IMR-90 (cell line): Measurements from ENCODE around the gene CAT. TPM values are rescaled to one million over a fixed set of nuclear protein-coding genes. Genes with fewer than 3 reads are reported as not detected.

ENCODE experiments used
- ATAC-seq: fragments of 200-7000 bp; cut with Tn5 transposase; 2 replicates; pipeline ENCODE4 v1.9.1; 2020; ENCODE audit warnings: low read depth, mild to moderate bottlenecking, moderate library complexity
- BruUV-seq: library from RNA; stranded (reverse); fragments of 400-500 nt; replicated peaks from 2 replicates; lab custom pipeline; 2021; lab: Mats Ljungman, UMichigan
- CTCF ChIA-PET: fragments of 300-600 bp; formaldehyde crosslinking; extraction: SDS; loops from one replicate; lab custom pipeline; 2021; ENCODE audit warnings: antibody characterized with exemption; lab: Yijun Ruan, JAX
- POLR2A ChIA-PET: fragments of 300-600 bp; sonication (Branson Sonifier 250); formaldehyde crosslinking; loops from one replicate; lab custom pipeline; 2022; ENCODE audit warnings: antibody characterized with exemption; ENCODE audit not compliant: unreplicated experiment; lab: Charles Lee
- DNase-seq: peaks from one replicate; pipeline ENCODE4 v3.0.0; 2013
- H2AFZ ChIP-seq: replicated peaks from 2 replicates; pipeline ENCODE3; 2013; ENCODE audit warnings: low read length, mild to moderate bottlenecking; ENCODE audit not compliant: poor library complexity
- H2AK5ac ChIP-seq: 2 replicates; pipeline ENCODE4 v1.6.1; 2013; ENCODE audit warnings: low read depth, low read length, inconsistent platforms
- H2AK9ac ChIP-seq: replicated peaks from 2 replicates; pipeline ENCODE3; 2013; ENCODE audit warnings: mild to moderate bottlenecking, low read depth, low read length, moderate library complexity; ENCODE audit not compliant: poor library complexity
- H2BK120ac ChIP-seq: 2 replicates; pipeline ENCODE4 v1.6.1; 2013; ENCODE audit warnings: low read depth, low read length, inconsistent platforms
- H2BK15ac ChIP-seq: 3 replicates; pipeline ENCODE4 v1.6.1; 2013; ENCODE audit warnings: low read depth, low read length, inconsistent platforms
- H2BK20ac ChIP-seq: 2 replicates; pipeline ENCODE4 v1.6.1; 2013; ENCODE audit warnings: low read depth, mild to moderate bottlenecking, inconsistent platforms, low read length, moderate library complexity
- H2BK5ac ChIP-seq: 2 replicates; pipeline ENCODE4 v1.6.1; 2013; ENCODE audit warnings: mild to moderate bottlenecking, low read depth, low read length, inconsistent platforms; ENCODE audit not compliant: poor library complexity, severe bottlenecking
- H3K14ac ChIP-seq: replicated peaks from 2 replicates; pipeline ENCODE4 v1.6.1; 2013; ENCODE audit warnings: low read depth, low read length, inconsistent platforms
- H3K18ac ChIP-seq: 2 replicates; pipeline ENCODE4 v1.6.1; 2013; ENCODE audit warnings: low read depth, low read length, control low read depth
- H3K23ac ChIP-seq: 2 replicates; pipeline ENCODE4 v1.6.1; 2013; ENCODE audit warnings: low read depth, low read length, inconsistent platforms
- H3K27ac ChIP-seq: 2 replicates; pipeline ENCODE4 v1.5.1; 2013; ENCODE audit warnings: mild to moderate bottlenecking, control low read depth, low read length; ENCODE audit not compliant: insufficient read depth
- H3K27me3 ChIP-seq: 2 replicates; pipeline ENCODE4 v1.6.1; 2013; ENCODE audit warnings: low read length; ENCODE audit not compliant: control insufficient read depth, insufficient read depth
- H3K36me3 ChIP-seq: 2 replicates; pipeline ENCODE4 v1.6.1; 2013; ENCODE audit warnings: low read length, mixed read lengths; ENCODE audit not compliant: control insufficient read depth, insufficient read depth
- H3K4ac ChIP-seq: 2 replicates; pipeline ENCODE4 v1.6.1; 2013; ENCODE audit warnings: low read depth, low read length, inconsistent platforms
- H3K4me1 ChIP-seq: 2 replicates; pipeline ENCODE4 v1.6.1; 2013; ENCODE audit warnings: low read length, mixed read lengths; ENCODE audit not compliant: control insufficient read depth, insufficient read depth
- H3K4me2 ChIP-seq: 2 replicates; pipeline ENCODE4 v1.6.1; 2013; ENCODE audit warnings: low read depth, mild to moderate bottlenecking, control low read depth, low read length, moderate library complexity
- H3K4me3 ChIP-seq: 2 replicates; pipeline ENCODE4 v1.5.1; 2013; ENCODE audit warnings: low read depth, mild to moderate bottlenecking, control low read depth, low read length, moderate library complexity; ENCODE audit not compliant: insufficient read depth
- H3K56ac ChIP-seq: 2 replicates; pipeline ENCODE4 v1.6.1; 2013; ENCODE audit warnings: low read length, inconsistent platforms; ENCODE audit not compliant: insufficient read depth; ENCODE audit errors: extremely low read depth
- H3K79me1 ChIP-seq, 2 experiments: 2 replicates each; pipeline ENCODE4 v1.6.1; 2013; ENCODE audit warnings: low read length in 2 of 2, inconsistent platforms in 1 of 2, low read depth in 1 of 2
- H3K9ac ChIP-seq: 2 replicates; pipeline ENCODE4 v1.6.1; 2013; ENCODE audit warnings: low read depth, low read length, control low read depth
- H3K9me1 ChIP-seq: 2 replicates; pipeline ENCODE4 v1.6.1; 2013; ENCODE audit warnings: low read length, inconsistent platforms; ENCODE audit not compliant: insufficient read depth
- H3K9me3 ChIP-seq: 2 replicates; pipeline ENCODE4 v1.6.1; 2013; ENCODE audit warnings: low read length; ENCODE audit not compliant: control insufficient read depth, insufficient read depth
- H4K20me1 ChIP-seq: 2 replicates; pipeline ENCODE4 v1.6.1; 2013; ENCODE audit warnings: low read length, inconsistent platforms; ENCODE audit not compliant: insufficient read depth
- H4K5ac ChIP-seq: 2 replicates; pipeline ENCODE4 v1.6.1; 2013; ENCODE audit warnings: mild to moderate bottlenecking, low read depth, low read length, control low read depth
- H4K8ac ChIP-seq, 2 experiments: 2 replicates each; pipeline ENCODE4 v1.6.1; 2013; ENCODE audit warnings: low read depth in 2 of 2, low read length in 2 of 2, control low read depth in 1 of 2, inconsistent platforms in 1 of 2
- H4K91ac ChIP-seq: 2 replicates; pipeline ENCODE4 v1.6.1; 2013; ENCODE audit warnings: low read depth, low read length, inconsistent platforms; ENCODE audit not compliant: insufficient read depth
- BHLHE40 ChIP-seq: fragments of 150-350 bp; IDR thresholded peaks from 2 replicates; pipeline ENCODE4 v1.6.1; 2016; ENCODE audit warnings: mild to moderate bottlenecking, low read depth, low read length
- CEBPB ChIP-seq: IDR thresholded peaks from 2 replicates; pipeline ENCODE4 v1.6.1; 2012; ENCODE audit warnings: low read depth, low read length, improper control_type of control experiment
- ELK1 ChIP-seq: fragments of 150-350 bp; IDR thresholded peaks from 2 replicates; pipeline ENCODE4 v1.6.1; 2016; ENCODE audit warnings: low read depth, mild to moderate bottlenecking, low read length, moderate library complexity, borderline replicate concordance
- FOS ChIP-seq: fragments of 150-350 bp; IDR thresholded peaks from 2 replicates; pipeline ENCODE4 v1.6.1; 2016; ENCODE audit warnings: low read depth, low read length
- MAZ ChIP-seq: IDR thresholded peaks from 2 replicates; pipeline ENCODE4 v1.6.1; 2012; ENCODE audit warnings: low read depth, mild to moderate bottlenecking, low read length, improper control_type of control experiment, moderate library complexity, borderline replicate concordance
- MXI1 ChIP-seq: IDR thresholded peaks from 2 replicates; pipeline ENCODE4 v1.6.1; 2012; ENCODE audit warnings: low read depth, mild to moderate bottlenecking, low read length, moderate library complexity, borderline replicate concordance
- RCOR1 ChIP-seq: IDR thresholded peaks from 2 replicates; pipeline ENCODE4 v1.6.1; 2012; ENCODE audit warnings: mild to moderate bottlenecking, low read length, improper control_type of control experiment; ENCODE audit not compliant: insufficient replicate concordance
- SMC3 ChIP-seq: fragments of 150-350 bp; IDR thresholded peaks from 2 replicates; pipeline ENCODE4 v1.6.1; 2016; ENCODE audit warnings: low read depth, mild to moderate bottlenecking, antibody characterized with exemption, low read length, moderate library complexity
- USF2 ChIP-seq: fragments of 150-350 bp; IDR thresholded peaks from 2 replicates; pipeline ENCODE4 v1.6.1; 2017; ENCODE audit warnings: mild to moderate bottlenecking, antibody characterized with exemption, low read length, low read depth
- WGBS, 2 experiments: methylation state at CpG; one replicate each; pipeline versions ENCODE4 v1.1.5 to v1.1.7; 2013; ENCODE audit warnings: missing lambda C conversion rate in 2 of 2; ENCODE audit not compliant: insufficient read length in 1 of 2; ENCODE audit errors: extremely low coverage in 2 of 2; 5-methylcytosine and 5-hydroxymethylcytosine counted together
- dilution Hi-C: fragments of 300-500 bp; cut with HindIII; formaldehyde crosslinking; loops from one replicate; pipeline ENCODE4 v1.14.3; 2018; ENCODE audit warnings: low sequenced_read_pairs; ENCODE audit not compliant: unreplicated experiment
- in situ Hi-C: fragments of 300-500 bp; cut with MboI; formaldehyde crosslinking; loops from 3 replicates; pipeline ENCODE4 v1.14.3; 2019; ENCODE audit warnings: low sequenced_read_pairs, inconsistent platforms, mixed read lengths
- intact Hi-C: fragments of 100-400 bp; cut with micrococcal nuclease; formaldehyde crosslinking; loops from 2 replicates; pipeline ENCODE4 v1.10.0; 2022
- polyA plus RNA-seq, 3 experiments: library from polyadenylated mRNA; depleted of rRNA; stranded (reverse); fragments of >200 nt; gene quantifications; 2 replicates each; pipeline ENCODE4 v1.2.3, GENCODE V29; 2012; ENCODE audit warnings: low replicate concordance in 1 of 3
- total RNA-seq: library from RNA; depleted of rRNA; stranded (reverse); fragments of >200 nt; gene quantifications from 2 replicates; pipeline ENCODE4 v1.2.3, GENCODE V29; 2012
- TF ChIP-seq, protein P1 (sequence below): conservative IDR thresholded peaks from 2 replicates; pipeline ENCODE4 v1.5.1; 2012; ENCODE audit warnings: mild to moderate bottlenecking, low read depth, low read length, improper control_type of control experiment

The CAT gene
- total and polyA plus RNA-seq, 2 of the 4 experiments (the other 2 are of a cell fraction) = 52.5 to 80.5 TPM

DNA sequence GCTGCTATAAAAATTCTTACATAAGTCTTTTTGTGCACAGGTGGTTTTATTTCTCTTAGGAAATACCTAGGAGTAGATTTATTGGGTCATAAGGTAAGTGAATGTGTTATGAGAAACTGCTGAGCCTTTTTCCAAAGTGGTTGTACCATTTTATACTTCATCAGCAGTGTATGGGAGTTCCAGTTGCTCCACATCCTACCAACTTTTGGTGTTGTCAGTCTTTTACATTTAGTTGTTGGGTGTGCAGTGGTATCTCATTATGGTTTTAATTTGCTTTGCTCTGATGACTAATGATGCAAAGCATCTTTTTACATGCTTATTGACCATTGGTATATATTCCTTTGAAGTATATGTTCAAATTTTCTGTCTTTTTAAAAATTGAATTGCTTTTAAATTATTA, 3.1 kb downstream of the CAT start (continued):
- TF ChIP-seq USF2 = no peak

GRCh38 chr11:34443136-34443535, 4.4 kb downstream of the CAT start:
- no peak overlapping the region for H2AK5ac ChIP-seq
- H3K9me1 ChIP-seq = peaks cover 14% of the 10 kb centered on the region; the same call in 1 of the 2 replicates
- in situ Hi-C loops (no loop called here), intact Hi-C loops (no loop called here), dilution Hi-C loops (no loop called here)
- no peak overlapping the region for H3K27ac ChIP-seq
- CTCF ChIA-PET = no interaction called here
- H3K56ac ChIP-seq = no peak overlapping the region
- no peak overlapping the region for H2AK9ac ChIP-seq
- no peak overlapping the region for H2BK120ac ChIP-seq
- no peak overlapping the region for H3K23ac ChIP-seq
- H3K9ac ChIP-seq = no peak overlapping the region
- no TSS peak for BruUV-seq
- no peaks in the 10 kb centered on the region for H3K9me3 ChIP-seq
- H3K4me1 ChIP-seq = no peaks in the 10 kb centered on the region; the same call in 1 of the 2 replicates
- H4K5ac ChIP-seq = no peak overlapping the region
- H3K4ac ChIP-seq = no peak overlapping the region
- no peak overlapping the region for H2BK15ac ChIP-seq
- H4K20me1 ChIP-seq = peaks cover 12% of the 10 kb centered on the region; the same call in 1 of the 2 replicates
- no peak overlapping the region for H2BK20ac ChIP-seq
- TF ChIP-seq USF2 (no peak), RCOR1 (no peak), ELK1 (no peak), CEBPB (no peak), SMC3 (no peak), MXI1 (no peak), MAZ (no peak), BHLHE40 (no peak), FOS (no peak)
- TF ChIP-seq, protein P1, sequence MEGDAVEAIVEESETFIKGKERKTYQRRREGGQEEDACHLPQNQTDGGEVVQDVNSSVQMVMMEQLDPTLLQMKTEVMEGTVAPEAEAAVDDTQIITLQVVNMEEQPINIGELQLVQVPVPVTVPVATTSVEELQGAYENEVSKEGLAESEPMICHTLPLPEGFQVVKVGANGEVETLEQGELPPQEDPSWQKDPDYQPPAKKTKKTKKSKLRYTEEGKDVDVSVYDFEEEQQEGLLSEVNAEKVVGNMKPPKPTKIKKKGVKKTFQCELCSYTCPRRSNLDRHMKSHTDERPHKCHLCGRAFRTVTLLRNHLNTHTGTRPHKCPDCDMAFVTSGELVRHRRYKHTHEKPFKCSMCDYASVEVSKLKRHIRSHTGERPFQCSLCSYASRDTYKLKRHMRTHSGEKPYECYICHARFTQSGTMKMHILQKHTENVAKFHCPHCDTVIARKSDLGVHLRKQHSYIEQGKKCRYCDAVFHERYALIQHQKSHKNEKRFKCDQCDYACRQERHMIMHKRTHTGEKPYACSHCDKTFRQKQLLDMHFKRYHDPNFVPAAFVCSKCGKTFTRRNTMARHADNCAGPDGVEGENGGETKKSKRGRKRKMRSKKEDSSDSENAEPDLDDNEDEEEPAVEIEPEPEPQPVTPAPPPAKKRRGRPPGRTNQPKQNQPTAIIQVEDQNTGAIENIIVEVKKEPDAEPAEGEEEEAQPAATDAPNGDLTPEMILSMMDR = no peak
- no peak overlapping the region for H4K91ac ChIP-seq
- no peaks in the 10 kb centered on the region for H3K27me3 ChIP-seq
- no peak overlapping the region for H4K8ac ChIP-seq
- POLR2A ChIA-PET = no interaction called here
- H3K18ac ChIP-seq = no peak overlapping the region
- DNase-seq (no peak), ATAC-seq (no peak)
- H3K4me2 ChIP-seq = no peak overlapping the region
- no peak overlapping the region for H3K4me3 ChIP-seq
- no peak overlapping the region for H2AFZ ChIP-seq
- peaks cover 14 to 63% of the 10 kb centered on the region in 2 experiments for H3K79me1 ChIP-seq
- no peaks in the 10 kb centered on the region for H3K36me3 ChIP-seq
- no peak overlapping the region for H3K14ac ChIP-seq
- no peak overlapping the region for H2BK5ac ChIP-seq
- WGBS, 2 experiments = no CpG with 5 or more reads among the region's 3 CpGs
